Measurements from ENCODE around the gene MAMDC2. TPM values are rescaled to one million over a fixed set of nuclear protein-coding genes. Genes with fewer than 3 reads are reported as not detected.

The MAMDC2 gene
- total and polyA plus RNA-seq, 2 of the 4 experiments (the other 2 are of a cell fraction) = 5.0 to 5.2 TPM

GRCh38 chr9:70119786-70120185 lies 76.1 kb downstream of the MAMDC2 start:
- no peak for DNase-seq
- Histone ChIP-seq H3K4me1 (ENCODE audit: control insufficient read depth, insufficient read depth, low read length) (peaks cover 15% of the 10 kb centered on the region), H2AK5ac (ENCODE audit: low read depth, low read length) (peak overlapping the region; percentile 37; the same call in 1 of the 2 replicates), H3K14ac (replicated peaks; ENCODE audit: low read depth, low read length) (peak overlapping the region; percentile 75), H3K9ac (ENCODE audit: low read depth, low read length) (no peak overlapping the region), H3K79me1 (ENCODE audit: low read depth in 1 of 2, low read length in 2 of 2) (no peaks in the 10 kb centered on the region), H2BK120ac (ENCODE audit: low read depth, low read length) (peak overlapping the region; percentile 82), H2AK9ac (replicated peaks; ENCODE audit: low read depth, low read length, poor library complexity) (no peak overlapping the region), H2BK20ac (ENCODE audit: low read depth, low read length) (peak overlapping the region; percentile 76), H4K8ac (ENCODE audit: low read depth in 2 of 2, low read length in 2 of 2) (peak overlapping the region in 1 of 2 experiments; percentile 7; a peak in 2 of 4 replicates), H3K23ac (ENCODE audit: low read depth, low read length) (peak overlapping the region; percentile 39), H3K56ac (ENCODE audit: extremely low read depth, insufficient read depth, low read length) (peak overlapping the region; percentile 5; the same call in 1 of the 2 replicates), H3K9me3 (ENCODE audit: control insufficient read depth, insufficient read depth, low read length) (no peaks in the 10 kb centered on the region), H2BK15ac (ENCODE audit: low read depth, low read length) (peak overlapping the region; percentile 29; the same call in 2 of the 3 replicates), H3K4me2 (ENCODE audit: low read depth, low read length) (no peak overlapping the region), H3K36me3 (ENCODE audit: control insufficient read depth, insufficient read depth, low read length) (no peaks in the 10 kb centered on the region), H4K20me1 (ENCODE audit: insufficient read depth, low read length) (no peaks in the 10 kb centered on the region), H4K91ac (ENCODE audit: insufficient read depth, low read depth, low read length) (peak overlapping the region; percentile 73; the same call in 1 of the 2 replicates), H3K4me3 (ENCODE audit: insufficient read depth, low read depth, low read length) (no peak overlapping the region), H3K27me3 (ENCODE audit: control insufficient read depth, insufficient read depth, low read length) (no peaks in the 10 kb centered on the region), H2AFZ (replicated peaks; ENCODE audit: low read length, poor library complexity) (no peak overlapping the region), H3K18ac (ENCODE audit: low read depth, low read length) (peak overlapping the region; percentile 46; the same call in 1 of the 2 replicates), H3K27ac (ENCODE audit: insufficient read depth, low read length) (no peak overlapping the region), H3K4ac (ENCODE audit: low read depth, low read length) (peak overlapping the region; percentile 74), H4K5ac (ENCODE audit: low read depth, low read length) (no peak overlapping the region; the same call in 1 of the 2 replicates), H3K9me1 (ENCODE audit: insufficient read depth, low read length) (peaks cover 9% of the 10 kb centered on the region; the same call in 1 of the 2 replicates), H2BK5ac (ENCODE audit: low read depth, low read length, poor library complexity, severe bottlenecking) (peak overlapping the region; percentile 47)
- WGBS, 2 experiments (ENCODE audit: extremely low coverage in 2 of 2, insufficient read length in 1 of 2) = 100% methylated on average over 2 of the region's 2 CpGs; no CpG with 5 or more reads in 1 of the 2 experiments
- dilution Hi-C loops (cut with HindIII; ENCODE audit: low sequenced_read_pairs, unreplicated experiment) (no loop called here), intact Hi-C loops (cut with micrococcal nuclease) (loop anchor here (5.0 to 10.0 kb wide), 3 partner anchors 288 to 695 kb away; no protein-coding TSS in a partner anchor), in situ Hi-C loops (cut with MboI; ENCODE audit: low sequenced_read_pairs) (loop anchor here (10.0 to 25.0 kb wide), 3 partner anchors 105 to 707 kb away; no protein-coding TSS in a partner anchor)
- no peak for TF ChIP-seq CTCF (conservative IDR thresholded peaks at IDR 0.05; ENCODE audit: low read depth, low read length)
- TF ChIP-seq POLR2A (IDR thresholded peaks at IDR 0.05; ENCODE audit: low read depth, low read length) = no peak
- no peak for TF ChIP-seq CEBPB (IDR thresholded peaks at IDR 0.05; ENCODE audit: low read depth, low read length)
- TF ChIP-seq CHD1 (IDR thresholded peaks at IDR 0.05; ENCODE audit: low read depth, low read length) = no peak
- TF ChIP-seq NFE2L2 (IDR thresholded peaks at IDR 0.05; ENCODE audit: low read depth, low read length) = no peak
- TF ChIP-seq MAZ (IDR thresholded peaks at IDR 0.05; ENCODE audit: borderline replicate concordance, low read depth, low read length) = no peak
- no peak for TF ChIP-seq RCOR1 (IDR thresholded peaks at IDR 0.05; ENCODE audit: insufficient replicate concordance, low read length)
- TF ChIP-seq MAFK (IDR thresholded peaks at IDR 0.05; ENCODE audit: low read depth, low read length) = no peak
- BruUV-seq (replicated peaks) = no TSS peak
- CTCF ChIA-PET = interaction anchor here (1.1 to 1.5 kb wide), 3 partner anchors 9 to 138 kb away, joined by 3 to 6 read pairs (median 3); no protein-coding TSS in a partner anchor
- POLR2A ChIA-PET (ENCODE audit: unreplicated experiment) = no interaction called here
- ATAC-seq (ENCODE audit: low read depth) = no peak

Measured in IMR-90 (cell line).